Measurements from ENCODE around the gene TGM1.

GRCh38 chr14:24251880-24252288 lies 11.1 kb downstream of the TGM1 start:
- TF ChIP-seq CTCF (IDR thresholded peaks at IDR 0.05) = no peak
- TF ChIP-seq POLR2A (IDR thresholded peaks at IDR 0.05; ENCODE audit: low read depth) = no peak
